GM12873 (cell line): ENCODE results near the gene RTP5.

Experiments used
- CTCF ChIP-seq: IDR thresholded peaks from 2 replicates; pipeline ENCODE4 v1.5.1; 2012; ENCODE audit warnings: low read depth, mild to moderate bottlenecking, moderate library complexity, low read length, control low read depth; ENCODE audit not compliant: insufficient read depth; ENCODE audit errors: missing control alignments

Gene RTP5

GRCh38 chr2:241842620-241843211 lies 26.8 kb upstream of the RTP5 start:
- no peak for TF ChIP-seq CTCF

- no peak for TF ChIP-seq CTCF
These were observed 26.0 kb upstream of the RTP5 start for GRCh38 chr2:241843321-241844065.

- TF ChIP-seq CTCF: no peak
These were observed 25.3 kb upstream of the RTP5 start for GRCh38 chr2:241844066-241844728.

GRCh38 chr2:241844831-241845578 lies 24.5 kb upstream of the RTP5 start:
- no peak for TF ChIP-seq CTCF

- no peak for TF ChIP-seq CTCF
These were observed 23.1 kb upstream of the RTP5 start for GRCh38 chr2:241846406-241846805.

- no peak for TF ChIP-seq CTCF
These were observed 20.5 kb upstream of the RTP5 start for GRCh38 chr2:241848761-241849615.
